Ishikawa (cell line): ENCODE data around the gene MYH9.

Experiments used
- CEBPB ChIP-seq: IDR thresholded peaks from 2 replicates; pipeline ENCODE4 v1.6.1; 2012
- CREB1 ChIP-seq: IDR thresholded peaks from 2 replicates; pipeline ENCODE4 v1.6.1; 2012; ENCODE audit warnings: low read depth
- EGR1 ChIP-seq: IDR thresholded peaks from 2 replicates; pipeline ENCODE4 v1.6.1; 2012
- EP300 ChIP-seq: IDR thresholded peaks from 2 replicates; pipeline ENCODE4 v1.6.1; 2012; ENCODE audit warnings: borderline replicate concordance
- FOXM1 ChIP-seq: IDR thresholded peaks from 2 replicates; pipeline ENCODE4 v1.6.1; 2012; ENCODE audit warnings: low read depth, borderline replicate concordance
- NFIC ChIP-seq: IDR thresholded peaks from 2 replicates; pipeline ENCODE4 v1.6.1; 2012
- RAD21 ChIP-seq: IDR thresholded peaks from 2 replicates; pipeline ENCODE4 v1.6.1; 2012; ENCODE audit warnings: low read depth
- TAF1 ChIP-seq: IDR thresholded peaks from 2 replicates; pipeline ENCODE4 v1.6.1; 2012; ENCODE audit warnings: low read depth, mild to moderate bottlenecking
- TCF12 ChIP-seq: IDR thresholded peaks from 2 replicates; pipeline ENCODE4 v1.6.1; 2012; ENCODE audit warnings: low read depth
- TEAD4 ChIP-seq: IDR thresholded peaks from 2 replicates; pipeline ENCODE4 v1.6.1; 2012
- YY1 ChIP-seq: IDR thresholded peaks from 2 replicates; pipeline ENCODE4 v1.6.1; 2012; ENCODE audit warnings: low read depth
- ZBTB7A ChIP-seq: IDR thresholded peaks from 2 replicates; pipeline ENCODE4 v1.6.1; 2012; ENCODE audit warnings: low read depth
- TF ChIP-seq, protein P1 (sequence below): IDR thresholded peaks from 2 replicates; pipeline ENCODE4 v1.6.1; 2012; ENCODE audit warnings: low read depth, mild to moderate bottlenecking
- TF ChIP-seq, protein P2 (sequence below): IDR thresholded peaks from 2 replicates; pipeline ENCODE4 v1.6.1; 2012
- TF ChIP-seq, protein P3 (sequence below): IDR thresholded peaks from 2 replicates; pipeline ENCODE4 v1.6.1; 2012

The MYH9 gene

DNA sequence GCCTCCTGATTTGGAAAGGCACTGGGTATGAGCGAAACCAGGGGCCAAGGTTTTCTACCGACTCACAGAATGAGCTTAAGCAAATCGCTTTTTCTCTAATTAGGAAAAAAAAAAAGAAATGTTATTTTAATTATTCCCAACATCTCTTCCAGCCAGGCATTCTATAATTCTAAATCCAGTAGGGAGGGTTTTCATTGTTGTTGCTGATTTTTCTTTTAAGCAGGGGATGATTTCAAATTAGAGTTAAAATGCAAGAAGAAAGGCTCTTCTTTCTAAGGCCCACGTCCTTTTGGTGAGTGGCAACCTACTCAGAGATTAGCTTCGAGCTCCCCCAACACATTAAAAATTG is 8.9 kb downstream of the MYH9 start:
- TF ChIP-seq CEBPB, result no peak
- TF ChIP-seq EGR1, result no peak
- TF ChIP-seq YY1, result no peak
- TF ChIP-seq NFIC, result no peak
- TF ChIP-seq, protein P1, sequence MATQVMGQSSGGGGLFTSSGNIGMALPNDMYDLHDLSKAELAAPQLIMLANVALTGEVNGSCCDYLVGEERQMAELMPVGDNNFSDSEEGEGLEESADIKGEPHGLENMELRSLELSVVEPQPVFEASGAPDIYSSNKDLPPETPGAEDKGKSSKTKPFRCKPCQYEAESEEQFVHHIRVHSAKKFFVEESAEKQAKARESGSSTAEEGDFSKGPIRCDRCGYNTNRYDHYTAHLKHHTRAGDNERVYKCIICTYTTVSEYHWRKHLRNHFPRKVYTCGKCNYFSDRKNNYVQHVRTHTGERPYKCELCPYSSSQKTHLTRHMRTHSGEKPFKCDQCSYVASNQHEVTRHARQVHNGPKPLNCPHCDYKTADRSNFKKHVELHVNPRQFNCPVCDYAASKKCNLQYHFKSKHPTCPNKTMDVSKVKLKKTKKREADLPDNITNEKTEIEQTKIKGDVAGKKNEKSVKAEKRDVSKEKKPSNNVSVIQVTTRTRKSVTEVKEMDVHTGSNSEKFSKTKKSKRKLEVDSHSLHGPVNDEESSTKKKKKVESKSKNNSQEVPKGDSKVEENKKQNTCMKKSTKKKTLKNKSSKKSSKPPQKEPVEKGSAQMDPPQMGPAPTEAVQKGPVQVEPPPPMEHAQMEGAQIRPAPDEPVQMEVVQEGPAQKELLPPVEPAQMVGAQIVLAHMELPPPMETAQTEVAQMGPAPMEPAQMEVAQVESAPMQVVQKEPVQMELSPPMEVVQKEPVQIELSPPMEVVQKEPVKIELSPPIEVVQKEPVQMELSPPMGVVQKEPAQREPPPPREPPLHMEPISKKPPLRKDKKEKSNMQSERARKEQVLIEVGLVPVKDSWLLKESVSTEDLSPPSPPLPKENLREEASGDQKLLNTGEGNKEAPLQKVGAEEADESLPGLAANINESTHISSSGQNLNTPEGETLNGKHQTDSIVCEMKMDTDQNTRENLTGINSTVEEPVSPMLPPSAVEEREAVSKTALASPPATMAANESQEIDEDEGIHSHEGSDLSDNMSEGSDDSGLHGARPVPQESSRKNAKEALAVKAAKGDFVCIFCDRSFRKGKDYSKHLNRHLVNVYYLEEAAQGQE, result no peak
- TF ChIP-seq TAF1, result no peak
- no peak for TF ChIP-seq CREB1

DNA sequence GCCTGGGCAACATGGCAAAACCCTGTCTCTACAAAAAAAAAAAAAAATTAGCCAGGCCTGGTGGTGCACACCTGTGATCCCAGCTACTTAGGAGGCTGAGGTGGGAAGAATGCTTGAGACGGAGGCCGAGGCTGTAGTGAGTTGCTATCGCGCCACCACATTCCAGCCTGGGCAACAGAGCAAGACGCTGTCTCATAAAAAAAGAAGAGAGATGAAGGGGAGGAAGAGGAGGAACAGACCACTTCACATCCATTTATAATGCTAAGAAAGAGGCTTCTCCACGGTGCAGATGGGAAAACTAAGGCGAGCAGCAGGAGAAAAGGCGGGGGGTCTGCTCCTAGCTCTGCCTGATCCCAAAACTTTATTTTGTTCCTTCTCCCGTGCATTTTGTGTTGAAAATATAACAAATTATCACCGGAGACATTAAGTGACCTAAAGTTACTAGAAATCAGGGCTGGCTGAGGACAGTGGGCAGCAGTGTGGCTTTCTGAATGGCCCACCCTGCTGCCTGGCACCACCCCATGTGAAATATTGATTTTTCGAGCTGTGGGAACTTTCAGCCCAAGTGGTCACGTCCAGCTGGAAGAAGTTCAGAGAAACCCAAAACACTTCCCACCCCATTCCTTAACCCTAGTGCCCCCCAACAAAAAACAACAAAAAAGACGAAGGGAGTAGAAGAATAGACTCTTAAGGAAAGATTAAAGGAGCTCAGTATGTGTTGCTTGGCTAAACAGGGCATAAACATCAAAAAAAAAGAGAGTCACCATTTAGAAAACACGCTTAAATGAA is 9.5 kb downstream of the MYH9 start:
- no peak for TF ChIP-seq RAD21
- TF ChIP-seq ZBTB7A, result no peak
- no peak for TF ChIP-seq CEBPB
- TF ChIP-seq, protein P1, result no peak
- no peak for TF ChIP-seq TAF1
- TF ChIP-seq, protein P2, sequence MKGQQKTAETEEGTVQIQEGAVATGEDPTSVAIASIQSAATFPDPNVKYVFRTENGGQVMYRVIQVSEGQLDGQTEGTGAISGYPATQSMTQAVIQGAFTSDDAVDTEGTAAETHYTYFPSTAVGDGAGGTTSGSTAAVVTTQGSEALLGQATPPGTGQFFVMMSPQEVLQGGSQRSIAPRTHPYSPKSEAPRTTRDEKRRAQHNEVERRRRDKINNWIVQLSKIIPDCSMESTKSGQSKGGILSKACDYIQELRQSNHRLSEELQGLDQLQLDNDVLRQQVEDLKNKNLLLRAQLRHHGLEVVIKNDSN, result no peak
- TF ChIP-seq, protein P3, sequence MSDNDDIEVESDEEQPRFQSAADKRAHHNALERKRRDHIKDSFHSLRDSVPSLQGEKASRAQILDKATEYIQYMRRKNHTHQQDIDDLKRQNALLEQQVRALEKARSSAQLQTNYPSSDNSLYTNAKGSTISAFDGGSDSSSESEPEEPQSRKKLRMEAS, result no peak
- no peak for TF ChIP-seq NFIC
- TF ChIP-seq EGR1, result no peak
- no peak for TF ChIP-seq YY1
- no peak for TF ChIP-seq FOXM1

DNA sequence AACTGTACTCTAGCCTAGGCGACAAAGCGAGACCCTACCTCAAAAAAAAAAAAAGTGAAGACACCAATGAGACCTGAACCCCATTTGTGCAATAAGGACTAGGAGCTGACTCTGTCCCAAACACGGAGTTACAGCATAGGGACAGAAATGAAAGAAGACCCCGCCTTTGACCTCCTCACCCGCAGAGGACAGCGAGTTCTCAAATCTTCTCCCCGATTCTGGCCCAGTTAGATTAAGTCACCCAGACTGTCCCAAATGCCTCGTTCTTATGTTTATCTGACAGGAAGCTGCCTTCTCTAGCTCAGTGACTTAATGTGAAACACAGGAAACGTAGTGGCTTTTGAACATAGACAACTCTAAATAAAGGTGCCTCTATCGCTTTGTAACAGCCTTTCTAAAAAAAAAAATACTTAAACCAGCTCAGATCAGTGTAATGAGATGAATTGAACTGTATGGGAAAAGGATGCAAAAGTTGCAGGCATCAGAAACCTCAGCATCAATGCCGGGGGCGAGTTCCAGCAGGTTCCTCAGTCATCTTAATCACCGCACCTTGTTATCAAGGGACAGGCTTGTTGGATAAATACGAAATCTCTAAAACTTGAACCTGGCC is 10.6 kb downstream of the MYH9 start:
- no peak for TF ChIP-seq EGR1
- TF ChIP-seq, protein P3, result no peak
- no peak for TF ChIP-seq CREB1
- TF ChIP-seq TAF1, result no peak
- TF ChIP-seq EP300, result no peak
- TF ChIP-seq TCF12, result no peak
- no peak for TF ChIP-seq CEBPB
- TF ChIP-seq, protein P1, result no peak
- no peak for TF ChIP-seq FOXM1
- TF ChIP-seq ZBTB7A, result no peak
- TF ChIP-seq, protein P2, result no peak

DNA sequence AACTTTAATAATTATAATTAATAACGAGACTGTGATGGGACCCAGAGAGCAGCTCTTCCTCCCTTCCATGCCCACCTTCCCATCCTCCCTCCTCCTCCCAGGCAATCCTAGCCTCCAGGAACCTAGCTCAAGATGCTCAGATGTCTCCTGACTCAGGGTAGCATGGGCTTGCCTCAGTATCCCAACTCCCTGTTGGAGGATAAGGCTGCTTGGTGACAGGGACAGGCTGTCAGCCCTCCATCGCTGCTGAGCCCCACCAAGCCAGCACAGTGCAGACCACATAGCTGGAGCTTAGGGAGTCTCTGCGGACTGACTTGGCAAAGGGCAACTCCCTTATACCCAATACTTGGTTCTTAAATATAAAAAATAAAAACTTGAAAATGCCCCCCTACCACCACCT is 11.5 kb downstream of the MYH9 start:
- TF ChIP-seq CEBPB (no peak), TCF12 (no peak), TEAD4 (no peak), NFIC (no peak), EGR1 (no peak), FOXM1 (no peak), YY1 (no peak), ZBTB7A (no peak), CREB1 (no peak), EP300 (no peak), RAD21 (no peak), TAF1 (no peak)
- TF ChIP-seq, protein P2, result no peak
- TF ChIP-seq, protein P1, result no peak
- TF ChIP-seq, protein P3, result no peak
